Smooth muscle cell (in vitro differentiated cells): Measurements from ENCODE around the gene PIK3R5. TPM values are rescaled to one million over a fixed set of nuclear protein-coding genes. Genes with fewer than 3 reads are reported as not detected.

ENCODE experiments used
- DNase-seq: peaks from one replicate; lab custom pipeline; 2025; ENCODE audit not compliant: unreplicated experiment; lab: John Stamatoyannopoulos, UW
- H2AFZ ChIP-seq: fragments of 200-600 bp; sonication (generic); 2 replicates; pipeline ENCODE4 v1.6.0; 2016; ENCODE audit warnings: antibody characterized with exemption, low read depth, mild to moderate bottlenecking
- H3F3A ChIP-seq: fragments of 200-600 bp; sonication (generic); 2 replicates; pipeline ENCODE4 v1.6.0; 2017; ENCODE audit warnings: antibody characterized with exemption, low read depth
- H3K27ac ChIP-seq: fragments of 200-600 bp; sonication (generic); 2 replicates; pipeline ENCODE4 v1.5.1; 2016; ENCODE audit warnings: low read depth, mild to moderate bottlenecking
- H3K27me3 ChIP-seq: fragments of 200-600 bp; sonication (generic); 2 replicates; pipeline ENCODE4 v1.6.1; 2016; ENCODE audit warnings: low read depth, mild to moderate bottlenecking
- H3K36me3 ChIP-seq: fragments of 200-600 bp; sonication (generic); 2 replicates; pipeline ENCODE4 v1.5.1; 2016; ENCODE audit warnings: low read depth
- H3K4me1 ChIP-seq: fragments of 200-600 bp; sonication (generic); 2 replicates; pipeline ENCODE4 v1.5.1; 2016; ENCODE audit warnings: low read depth
- H3K4me2 ChIP-seq: fragments of 200-600 bp; sonication (generic); 2 replicates; pipeline ENCODE4 v1.6.0; 2016; ENCODE audit warnings: mild to moderate bottlenecking
- H3K4me3 ChIP-seq: fragments of 200-600 bp; sonication (generic); 2 replicates; pipeline ENCODE4 v1.5.1; 2016; ENCODE audit warnings: mild to moderate bottlenecking
- H3K79me2 ChIP-seq: fragments of 200-600 bp; sonication (generic); 2 replicates; pipeline ENCODE4 v1.6.0; 2016; ENCODE audit warnings: low read depth, mild to moderate bottlenecking
- H3K9ac ChIP-seq: fragments of 200-600 bp; sonication (generic); 2 replicates; pipeline ENCODE4 v1.6.0; 2016; ENCODE audit warnings: low read depth
- H3K9me3 ChIP-seq: fragments of 200-600 bp; sonication (generic); replicated peaks from 2 replicates; pipeline ENCODE4 v1.5.1; 2016; ENCODE audit warnings: low read depth
- H4K20me1 ChIP-seq: fragments of 200-600 bp; sonication (generic); 2 replicates; pipeline ENCODE4 v1.6.0; 2016; ENCODE audit warnings: low read depth
- WGBS: methylation state at CpG from one replicate; pipeline ENCODE4 v1.1.7; 2016; ENCODE audit warnings: low lambda C conversion rate; 5-methylcytosine and 5-hydroxymethylcytosine counted together
- polyA plus RNA-seq: library from polyadenylated mRNA; unstranded; fragments of >200 nt; fragmentation: Nextera tagmentation; extraction: Ambion mirVana; gene quantifications from 2 replicates; pipeline ENCODE4 v1.2.1, GENCODE V29; 2016
- total RNA-seq: library from RNA; depleted of rRNA; stranded (reverse); fragments of >200 nt; gene quantifications from 2 replicates; pipeline ENCODE4 v1.2.3, GENCODE V29; 2014
- TF ChIP-seq, protein P1 (sequence below): fragments of 200-600 bp; sonication (generic); IDR thresholded peaks from 2 replicates; pipeline ENCODE4 v1.5.1; 2017; ENCODE audit warnings: borderline replicate concordance, mild to moderate bottlenecking, antibody characterized with exemption; ENCODE audit not compliant: insufficient read depth, poor library complexity, severe bottlenecking

PIK3R5 gene
- total and polyA plus RNA-seq, 2 experiments from 2014 or later = not detected

DNA sequence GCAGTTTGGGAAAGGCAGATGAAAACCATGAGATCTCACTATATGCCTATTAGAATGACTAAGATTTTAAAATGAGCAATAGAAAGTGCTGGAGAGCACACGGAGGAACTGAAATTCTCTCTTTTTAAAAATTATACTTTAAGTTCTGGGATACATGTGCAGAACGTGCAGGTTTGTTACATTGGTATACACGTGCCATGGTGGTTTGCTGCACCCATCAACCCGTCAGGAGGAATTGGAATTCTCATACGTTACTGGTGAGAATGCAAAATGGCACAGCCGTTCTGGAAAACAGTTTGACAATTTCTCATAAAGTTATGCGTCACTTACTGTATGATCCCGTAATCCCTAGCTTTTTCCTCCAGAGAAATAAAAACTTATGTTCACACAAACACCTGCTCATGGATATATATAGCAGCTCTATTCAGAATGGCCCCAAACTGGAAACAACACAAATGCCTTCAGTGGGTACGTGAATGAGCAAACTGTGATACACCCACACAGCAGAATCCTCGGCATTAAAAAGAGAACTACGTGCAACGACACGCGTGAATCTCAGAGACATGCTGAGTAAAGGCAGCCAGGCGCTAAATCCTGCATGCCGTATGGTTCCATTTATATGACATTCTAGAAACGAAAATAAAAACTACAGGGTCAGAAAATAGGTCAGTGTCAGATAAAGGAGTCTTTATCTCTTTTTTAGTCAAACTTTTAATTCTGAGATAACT lies 109.9 kb downstream of the PIK3R5 start:
- no peak overlapping the region for H2AFZ ChIP-seq
- peaks cover 15% of the 10 kb centered on the region for H3K4me1 ChIP-seq
- TF ChIP-seq, protein P1, sequence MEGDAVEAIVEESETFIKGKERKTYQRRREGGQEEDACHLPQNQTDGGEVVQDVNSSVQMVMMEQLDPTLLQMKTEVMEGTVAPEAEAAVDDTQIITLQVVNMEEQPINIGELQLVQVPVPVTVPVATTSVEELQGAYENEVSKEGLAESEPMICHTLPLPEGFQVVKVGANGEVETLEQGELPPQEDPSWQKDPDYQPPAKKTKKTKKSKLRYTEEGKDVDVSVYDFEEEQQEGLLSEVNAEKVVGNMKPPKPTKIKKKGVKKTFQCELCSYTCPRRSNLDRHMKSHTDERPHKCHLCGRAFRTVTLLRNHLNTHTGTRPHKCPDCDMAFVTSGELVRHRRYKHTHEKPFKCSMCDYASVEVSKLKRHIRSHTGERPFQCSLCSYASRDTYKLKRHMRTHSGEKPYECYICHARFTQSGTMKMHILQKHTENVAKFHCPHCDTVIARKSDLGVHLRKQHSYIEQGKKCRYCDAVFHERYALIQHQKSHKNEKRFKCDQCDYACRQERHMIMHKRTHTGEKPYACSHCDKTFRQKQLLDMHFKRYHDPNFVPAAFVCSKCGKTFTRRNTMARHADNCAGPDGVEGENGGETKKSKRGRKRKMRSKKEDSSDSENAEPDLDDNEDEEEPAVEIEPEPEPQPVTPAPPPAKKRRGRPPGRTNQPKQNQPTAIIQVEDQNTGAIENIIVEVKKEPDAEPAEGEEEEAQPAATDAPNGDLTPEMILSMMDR = no peak
- H4K20me1 ChIP-seq = no peaks in the 10 kb centered on the region
- 89% methylated on average over 17 of the region's 17 CpGs for WGBS
- H3K4me2 ChIP-seq = no peak overlapping the region
- H3F3A ChIP-seq = no peaks in the 10 kb centered on the region
- no peaks in the 10 kb centered on the region for H3K9me3 ChIP-seq
- H3K4me3 ChIP-seq = no peak overlapping the region
- H3K27ac ChIP-seq = no peak overlapping the region
- H3K9ac ChIP-seq = no peak overlapping the region
- no peaks in the 10 kb centered on the region for H3K79me2 ChIP-seq
- DNase-seq = no peak
- H3K36me3 ChIP-seq = no peaks in the 10 kb centered on the region
- no peaks in the 10 kb centered on the region for H3K27me3 ChIP-seq

DNA sequence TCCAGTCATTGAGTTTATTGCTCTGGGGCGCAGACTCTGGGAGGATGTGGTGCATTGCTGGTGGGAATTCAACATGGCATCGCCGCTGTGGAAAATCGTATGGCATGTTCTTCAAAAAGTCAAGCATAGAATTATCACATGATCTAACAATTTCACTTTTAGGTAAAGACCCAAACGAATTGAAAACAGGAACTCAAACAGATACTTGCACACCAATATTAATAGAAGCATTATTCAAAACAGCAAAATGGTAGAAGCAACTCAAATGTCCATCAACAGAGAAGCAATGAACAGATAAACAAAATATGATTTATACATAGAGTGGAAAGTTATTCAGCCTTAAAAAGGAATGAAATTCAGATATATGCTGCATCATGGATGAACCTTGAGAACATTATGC lies 113.9 kb downstream of the PIK3R5 start:
- H2AFZ ChIP-seq = no peak overlapping the region
- H3K27ac ChIP-seq = no peak overlapping the region
- H3K27me3 ChIP-seq = no peaks in the 10 kb centered on the region
- H3K4me2 ChIP-seq = no peak overlapping the region
- DNase-seq = no peak
- H3F3A ChIP-seq = peaks cover under 1% of the 10 kb centered on the region
- H3K79me2 ChIP-seq = no peaks in the 10 kb centered on the region
- TF ChIP-seq, protein P1 = no peak
- H3K9ac ChIP-seq = no peak overlapping the region
- no peaks in the 10 kb centered on the region for H4K20me1 ChIP-seq
- no peaks in the 10 kb centered on the region for H3K4me1 ChIP-seq
- WGBS = 95% methylated on average over 5 of the region's 5 CpGs
- no peaks in the 10 kb centered on the region for H3K36me3 ChIP-seq
- H3K9me3 ChIP-seq = no peaks in the 10 kb centered on the region
- H3K4me3 ChIP-seq = no peak overlapping the region

DNA sequence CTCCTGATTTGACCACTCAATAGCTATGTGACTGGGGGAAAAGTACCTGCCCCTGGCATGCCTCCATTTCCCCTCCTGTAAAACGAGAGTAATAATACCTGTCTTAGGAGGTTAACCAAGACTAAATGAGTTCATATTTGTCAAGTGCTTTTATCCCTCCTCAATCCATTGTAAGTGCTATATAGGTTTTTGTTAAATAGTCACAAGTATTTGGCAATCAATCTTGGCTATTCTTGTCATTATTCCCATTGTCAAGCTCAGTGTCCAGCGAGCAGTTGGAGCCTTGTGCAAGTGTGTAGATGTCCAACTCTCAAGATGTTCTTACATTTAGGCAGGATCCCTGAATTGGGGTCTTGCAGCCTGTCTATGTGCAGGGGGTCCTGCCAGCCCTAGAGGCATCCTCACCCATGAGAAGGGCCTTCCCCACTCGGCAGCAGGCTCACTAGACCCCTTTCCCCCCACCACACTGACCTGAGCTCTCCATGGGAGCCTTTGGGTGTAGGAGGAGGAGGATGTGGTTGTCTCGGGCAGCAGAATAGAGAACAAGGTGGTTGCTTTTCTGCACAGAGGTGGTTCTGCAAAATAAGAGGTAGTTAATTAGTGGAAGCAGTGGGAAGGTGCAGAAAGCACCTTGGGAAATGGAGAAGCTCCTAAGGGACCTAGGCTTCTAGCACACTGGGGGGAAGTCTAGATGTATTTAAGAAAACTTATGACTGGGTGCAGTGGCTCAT lies 116.0 kb downstream of the PIK3R5 start:
- H3K4me2 ChIP-seq = no peak overlapping the region
- TF ChIP-seq, protein P1 = no peak
- H3K27ac ChIP-seq = no peak overlapping the region
- no peaks in the 10 kb centered on the region for H3K79me2 ChIP-seq
- no peak overlapping the region for H3K4me3 ChIP-seq
- H3K9ac ChIP-seq = no peak overlapping the region
- no peaks in the 10 kb centered on the region for H3K9me3 ChIP-seq
- peaks cover 7% of the 10 kb centered on the region for H3F3A ChIP-seq
- WGBS = 88% methylated on average over 4 of the region's 4 CpGs
- DNase-seq = no peak
- no peaks in the 10 kb centered on the region for H3K36me3 ChIP-seq
- H2AFZ ChIP-seq = no peak overlapping the region
- H3K27me3 ChIP-seq = no peaks in the 10 kb centered on the region
- H4K20me1 ChIP-seq = no peaks in the 10 kb centered on the region
- H3K4me1 ChIP-seq = no peaks in the 10 kb centered on the region
